H1 (cell line): ENCODE results near the gene ZNF791. TPM values are rescaled to one million over a fixed set of nuclear protein-coding genes. Genes with fewer than 3 reads are reported as not detected.

Source experiments
- POLR2A ChIP-seq, 2 experiments: IDR thresholded peaks; 1 replicate in 1 of 2; 2 replicates in 1 of 2; pipeline ENCODE4 v1.6.1; 2011; ENCODE audit warnings: low read depth in 2 of 2, low read length in 2 of 2, mild to moderate bottlenecking in 2 of 2; ENCODE audit errors: control extremely low read depth in 1 of 2
- RNF2 ChIP-seq: fragments of 200-900, 300-1000 bp; sonication (generic); IDR thresholded peaks from 2 replicates; pipeline ENCODE4 v1.7.1; 2016; ENCODE audit warnings: borderline replicate concordance, low read depth, mild to moderate bottlenecking, antibody characterized with exemption, low read length; ENCODE audit not compliant: poor library complexity, severe bottlenecking; ENCODE audit errors: missing control alignments
- polyA plus RNA-seq, 7 experiments: library from polyadenylated mRNA; depleted of rRNA in 3 of 7; stranded (reverse) in 5 of 7; unstranded in 2 of 7; fragments of >200 nt in 5 of 7; fragments of 200-250 nt in 2 of 7; gene quantifications; 1 replicate in 5 of 7; 2 replicates in 1 of 7; 4 replicates in 1 of 7; pipeline versions ENCODE4 v1.2.1 to v1.2.3, GENCODE V29; 2011 to 2013; ENCODE audit warnings: missing spikeins in 2 of 7, mixed read lengths in 2 of 7
- total RNA-seq: library from RNA; stranded (reverse); fragmentation: NEBNext Ultra II Directional; extraction: Animal tissue kit (Norgen Biotek cat#: 25700); gene quantifications from 2 replicates; pipeline ENCODE4 v1.2.1, GENCODE V29; 2021

The ZNF791 gene
- total and polyA plus RNA-seq, 2 of the 8 experiments (the other 6 are each of a cell fraction or from before 2014, with no cell fraction given) = 4.1 to 18.6 TPM

- TF ChIP-seq POLR2A (IDR thresholded peaks at IDR 0.05; ENCODE audit: control extremely low read depth in 1 of 2, low read depth in 2 of 2, low read length in 2 of 2) (no peak), RNF2 (no peak)
Measured at GRCh38 chr19:12606796-12607195, 3.9 kb upstream of the ZNF791 start (continued).
